GM12878 (cell line): ENCODE measurements around the gene TAX1BP1. TPM values are rescaled to one million over a fixed set of nuclear protein-coding genes. Genes with fewer than 3 reads are reported as not detected.

Experiments
- ATAC-seq: fragments of 200-7000 bp; cut with Tn5 transposase; 3 replicates; pipeline ENCODE4 v1.9.1; 2020; ENCODE audit warnings: mild to moderate bottlenecking, moderate library complexity
- BruUV-seq: library from RNA; stranded (reverse); fragments of 400-500 nt; replicated peaks from 2 replicates; lab custom pipeline; 2021; lab: Mats Ljungman, UMichigan
- CTCF ChIA-PET: fragments of 300-600 bp; sonication (Branson Sonifier 250); formaldehyde crosslinking; extraction: SDS; loops from one replicate; lab custom pipeline; 2021; ENCODE audit warnings: inconsistent platforms; lab: Yijun Ruan, JAX
- POLR2A ChIA-PET: fragments of 350-600 bp; formaldehyde crosslinking; extraction: SDS; loops from one replicate; lab custom pipeline; 2021; ENCODE audit warnings: inconsistent platforms; lab: Charles Lee
- RAD21 ChIA-PET: fragments of 300-600 bp; sonication (Branson Sonifier 250); formaldehyde crosslinking; loops from one replicate; lab custom pipeline; 2023; ENCODE audit warnings: antibody characterized with exemption; ENCODE audit not compliant: unreplicated experiment; lab: Charles Lee
- SMC1A ChIA-PET: fragments of 300-600 bp; sonication (Branson Sonifier 250); formaldehyde crosslinking; loops from one replicate; lab custom pipeline; 2023; ENCODE audit not compliant: unreplicated experiment, uncharacterized antibody; lab: Charles Lee
- DNase-seq: peaks from one replicate; pipeline ENCODE4 v3.0.0-alpha.2; 2011; ENCODE audit warnings: low read depth, low spot score
- FAIRE-seq: peaks from 3 replicates; lab custom pipeline; 2011; peaks lifted over from hg19 to GRCh38; lab: Jason Lieb, UNC
- H2AFZ ChIP-seq: 2 replicates; pipeline ENCODE4 v1.6.0; 2011; ENCODE audit warnings: low read depth, low read length, control low read depth; ENCODE audit not compliant: control insufficient read depth
- H3K27ac ChIP-seq: 2 replicates; pipeline ENCODE4 v1.5.1; 2011; ENCODE audit warnings: control low read depth; ENCODE audit not compliant: control insufficient read depth, insufficient read depth
- H3K27me3 ChIP-seq, 2 experiments: replicated peaks in 1 of 2; 2 replicates each; pipeline versions ENCODE4 v1.6.0 to v1.6.1; 2011; ENCODE audit warnings: low read length in 1 of 2; ENCODE audit not compliant: control insufficient read depth in 2 of 2, insufficient read depth in 2 of 2
- H3K36me3 ChIP-seq, 2 experiments: 2 replicates each; pipeline ENCODE4 v1.5.1; 2011; ENCODE audit warnings: low read length in 1 of 2; ENCODE audit not compliant: control insufficient read depth in 2 of 2, insufficient read depth in 2 of 2
- H3K4me1 ChIP-seq: 2 replicates; pipeline ENCODE4 v1.6.1; 2011; ENCODE audit warnings: mild to moderate bottlenecking, low read length, moderate library complexity, mixed read lengths; ENCODE audit not compliant: control insufficient read depth, insufficient read depth
- H3K4me2 ChIP-seq: 2 replicates; pipeline ENCODE4 v1.6.0; 2011; ENCODE audit warnings: control low read depth; ENCODE audit not compliant: control insufficient read depth, insufficient read depth
- H3K4me3 ChIP-seq: fragments of 200-600 bp; sonication (generic); 2 replicates; pipeline ENCODE4 v1.5.1; 2016
- H3K79me2 ChIP-seq: 2 replicates; pipeline ENCODE4 v1.6.0; 2011; ENCODE audit warnings: low read length; ENCODE audit not compliant: control insufficient read depth, insufficient read depth
- H3K9ac ChIP-seq: 2 replicates; pipeline ENCODE4 v1.8.0; 2011; ENCODE audit warnings: low read length, control low read depth, mixed read lengths; ENCODE audit not compliant: control insufficient read depth, insufficient read depth
- H3K9me3 ChIP-seq: replicated peaks from 3 replicates; pipeline ENCODE4 v1.5.1; 2011; ENCODE audit warnings: mild to moderate bottlenecking, low read length; ENCODE audit not compliant: control insufficient read depth, insufficient read depth
- H4K20me1 ChIP-seq: 2 replicates; pipeline ENCODE4 v1.6.0; 2011; ENCODE audit not compliant: control insufficient read depth, insufficient read depth
- EP300 ChIP-seq, 2 experiments: fragments of 150-350 bp in 1 of 2; IDR thresholded peaks; 2 replicates each; pipeline ENCODE4 v1.6.1; 2011 to 2012; ENCODE audit warnings: low read depth in 2 of 2, low read length in 2 of 2, borderline replicate concordance in 1 of 2, improper control_type of control experiment in 1 of 2, inconsistent platforms in 1 of 2; ENCODE audit not compliant: control insufficient read depth in 1 of 2
- ETV6 ChIP-seq, 2 experiments: fragments of 450-650 bp in 1 of 2; IDR thresholded peaks in 1 of 2; conservative IDR thresholded peaks in 1 of 2; 2 replicates each; pipeline ENCODE4 v1.6.1; 2014; ENCODE audit warnings: antibody characterized with exemption in 1 of 2, borderline replicate concordance in 1 of 2, low read depth in 1 of 2, mild to moderate bottlenecking in 1 of 2, moderate library complexity in 1 of 2
- IKZF1 ChIP-seq: fragments of 450-650 bp; conservative IDR thresholded peaks from 2 replicates; pipeline ENCODE4 v1.6.1; 2017; ENCODE audit warnings: antibody characterized with exemption, mild to moderate bottlenecking
- MXI1 ChIP-seq: fragments of 150-350 bp; IDR thresholded peaks from 2 replicates; pipeline ENCODE4 v1.6.1; 2011; ENCODE audit warnings: low read depth, mild to moderate bottlenecking, inconsistent platforms, low read length, improper control_type of control experiment
- MYC ChIP-seq: IDR thresholded peaks from 2 replicates; pipeline ENCODE4 v1.6.1; 2011; ENCODE audit warnings: mild to moderate bottlenecking, low read length, moderate library complexity, inconsistent platforms; ENCODE audit not compliant: insufficient read depth, insufficient replicate concordance, insufficient read length, severe bottlenecking
- PML ChIP-seq: IDR thresholded peaks from 2 replicates; pipeline ENCODE4 v1.6.1; 2012; ENCODE audit warnings: low read length, inconsistent platforms
- RCOR1 ChIP-seq: conservative IDR thresholded peaks from 2 replicates; pipeline ENCODE4 v1.6.1; 2012; ENCODE audit warnings: low read depth, low read length, improper control_type of control experiment
- SIN3A ChIP-seq: IDR thresholded peaks from 2 replicates; pipeline ENCODE4 v1.6.1; 2012; ENCODE audit warnings: low read depth, low read length, improper control_type of control experiment
- SMARCA5 ChIP-seq: fragments of 450-650 bp; IDR thresholded peaks from 2 replicates; pipeline ENCODE4 v1.6.1; 2017; ENCODE audit warnings: mild to moderate bottlenecking
- STAT3 ChIP-seq: IDR thresholded peaks from 2 replicates; pipeline ENCODE4 v1.6.1; 2011; ENCODE audit warnings: low read depth, low read length, improper control_type of control experiment
- TBL1XR1 ChIP-seq: IDR thresholded peaks from 2 replicates; pipeline ENCODE4 v1.6.1; 2012; ENCODE audit warnings: low read depth, low read length, improper control_type of control experiment
- ZNF622 ChIP-seq: fragments of 450-650 bp; IDR thresholded peaks from 2 replicates; pipeline ENCODE4 v1.6.1; 2017; ENCODE audit warnings: mild to moderate bottlenecking, inconsistent platforms
- WGBS: methylation state at CpG from one replicate; pipeline ENCODE4 v1.1.6; 2016; ENCODE audit warnings: low lambda C conversion rate; ENCODE audit not compliant: insufficient replicate concordance, insufficient coverage; ENCODE audit errors: missing lambda C conversion rate; 5-methylcytosine and 5-hydroxymethylcytosine counted together
- in situ Hi-C: fragments of 300-500 bp; cut with MboI; formaldehyde crosslinking; loops from 9 replicates; pipeline ENCODE4 v1.14.3; 2018; ENCODE audit warnings: mixed read lengths
- intact Hi-C: fragments of 100-400 bp; cut with micrococcal nuclease; formaldehyde crosslinking; loops from one replicate; pipeline ENCODE4 v1.14.2; 2022; ENCODE audit not compliant: unreplicated experiment
- polyA plus RNA-seq, 11 experiments: library from polyadenylated mRNA; depleted of rRNA in 4 of 11; unstranded in 6 of 11; stranded (reverse) in 5 of 11; fragments of >200 nt; fragmentation: Nextera tagmentation in 4 of 11; fragmentation: Illumina TruSeq in 1 of 11; extraction: Ambion mirVana in 4 of 11; extraction: Trizol in 1 of 11; gene quantifications; 1 replicate in 1 of 11; 2 replicates in 10 of 11; pipeline versions ENCODE4 v1.2.1 to v1.2.3, GENCODE V29; 2011 to 2016; ENCODE audit warnings: inconsistent platforms in 2 of 11, missing spikeins in 2 of 11, low read depth in 1 of 11
- total RNA-seq, 4 experiments: library from RNA; depleted of rRNA in 3 of 4; stranded (reverse); fragments of >200 nt in 3 of 4; fragmentation: Illumina TruSeq in 1 of 4; extraction: Trizol in 1 of 4; gene quantifications; 2 replicates each; pipeline versions ENCODE4 v1.2.1 to v1.2.3, GENCODE V29; 2013 to 2021
- TF ChIP-seq, protein P1 (sequence below): fragments of 450-650 bp; formaldehyde crosslinking; IDR thresholded peaks from 2 replicates; pipeline ENCODE4 v1.4.0; 2022; ENCODE audit warnings: mild to moderate bottlenecking, moderate library complexity

Gene TAX1BP1
- total and polyA plus RNA-seq, 10 of the 15 experiments (the other 5 are each of a cell fraction or from before 2014, with no cell fraction given) = 30.8 to 105 (median 52.0) TPM

GRCh38 chr7:27765841-27766240 is 25.9 kb downstream of the TAX1BP1 start:
- Histone ChIP-seq H3K9me3 (no peaks in the 10 kb centered on the region; the same call in 2 of the 3 replicates), H3K4me3 (no peak overlapping the region), H4K20me1 (no peaks in the 10 kb centered on the region), H3K79me2 (no peaks in the 10 kb centered on the region; the same call in 1 of the 2 replicates), H3K4me1 (no peaks in the 10 kb centered on the region), H3K36me3 (peaks cover 0 to 4% of the 10 kb centered on the region in 2 experiments; a peak in 1 of 4 replicates), H2AFZ (no peak overlapping the region), H3K27ac (no peak overlapping the region), H3K9ac (no peak overlapping the region), H3K27me3 (no peaks in the 10 kb centered on the region), H3K4me2 (no peak overlapping the region)
- FAIRE-seq (no peak), DNase-seq (no peak), ATAC-seq (no peak)
- CTCF ChIA-PET = interaction anchor here (0.5 to 3.2 kb wide), 5 partner anchors 9 to 124 kb away, joined by 3 to 21 read pairs (median 5); no protein-coding TSS in a partner anchor
- POLR2A ChIA-PET = interaction anchor here (0.6 kb wide), 1 partner anchor 1718 kb away, joined by 5 read pairs; no protein-coding TSS in a partner anchor
- 99% methylated on average over 11 of the region's 11 CpGs for WGBS
- in situ Hi-C loops = no loop called here
- no TSS peak for BruUV-seq
- TF ChIP-seq SIN3A (no peak), TBL1XR1 (no peak), SMARCA5 (no peak), ZNF622 (no peak), MXI1 (no peak), RCOR1 (no peak), ETV6 (conservative IDR thresholded peaks at IDR 0.05 in 1 of 2, IDR thresholded peaks at IDR 0.05 in 1 of 2; ENCODE audit: borderline replicate concordance in 1 of 2, low read depth in 1 of 2) (no peak)
- intact Hi-C loops = no loop called here
- RAD21 ChIA-PET = no interaction called here
- SMC1A ChIA-PET = interaction anchor here (0.9 to 2.0 kb wide), 3 partner anchors 9 to 19 kb away, joined by 4 to 5 read pairs (median 5); no protein-coding TSS in a partner anchor

GRCh38 chr7:27767374-27767773 is 27.4 kb downstream of the TAX1BP1 start:
- BruUV-seq = no TSS peak
- POLR2A ChIA-PET = no interaction called here
- SMC1A ChIA-PET = interaction anchor here (0.8 to 2.0 kb wide), 2 partner anchors 18 to 77 kb away, joined by 4 to 5 read pairs; no protein-coding TSS in a partner anchor
- CTCF ChIA-PET = interaction anchor here (1.1 to 3.2 kb wide), 5 partner anchors 7 to 556 kb away, joined by 3 to 21 read pairs (median 5); no protein-coding TSS in a partner anchor
- RAD21 ChIA-PET = no interaction called here
- no peak overlapping the region for H3K9ac ChIP-seq
- no peaks in the 10 kb centered on the region for H3K27me3 ChIP-seq
- no peak overlapping the region for H3K27ac ChIP-seq
- no peaks in the 10 kb centered on the region for H4K20me1 ChIP-seq
- no peak overlapping the region for H3K4me3 ChIP-seq
- no peak overlapping the region for H2AFZ ChIP-seq
- FAIRE-seq = no peak
- peaks cover 0 to 4% of the 10 kb centered on the region in 2 experiments; a peak in 1 of 4 replicates for H3K36me3 ChIP-seq
- no peaks in the 10 kb centered on the region; the same call in 1 of the 2 replicates for H3K79me2 ChIP-seq
- no peak for DNase-seq
- no peaks in the 10 kb centered on the region for H3K9me3 ChIP-seq
- intact Hi-C loops (no loop called here), in situ Hi-C loops (no loop called here)
- no peak overlapping the region for H3K4me2 ChIP-seq
- ATAC-seq = no peak
- H3K4me1 ChIP-seq = no peaks in the 10 kb centered on the region
- TF ChIP-seq, protein P1, sequence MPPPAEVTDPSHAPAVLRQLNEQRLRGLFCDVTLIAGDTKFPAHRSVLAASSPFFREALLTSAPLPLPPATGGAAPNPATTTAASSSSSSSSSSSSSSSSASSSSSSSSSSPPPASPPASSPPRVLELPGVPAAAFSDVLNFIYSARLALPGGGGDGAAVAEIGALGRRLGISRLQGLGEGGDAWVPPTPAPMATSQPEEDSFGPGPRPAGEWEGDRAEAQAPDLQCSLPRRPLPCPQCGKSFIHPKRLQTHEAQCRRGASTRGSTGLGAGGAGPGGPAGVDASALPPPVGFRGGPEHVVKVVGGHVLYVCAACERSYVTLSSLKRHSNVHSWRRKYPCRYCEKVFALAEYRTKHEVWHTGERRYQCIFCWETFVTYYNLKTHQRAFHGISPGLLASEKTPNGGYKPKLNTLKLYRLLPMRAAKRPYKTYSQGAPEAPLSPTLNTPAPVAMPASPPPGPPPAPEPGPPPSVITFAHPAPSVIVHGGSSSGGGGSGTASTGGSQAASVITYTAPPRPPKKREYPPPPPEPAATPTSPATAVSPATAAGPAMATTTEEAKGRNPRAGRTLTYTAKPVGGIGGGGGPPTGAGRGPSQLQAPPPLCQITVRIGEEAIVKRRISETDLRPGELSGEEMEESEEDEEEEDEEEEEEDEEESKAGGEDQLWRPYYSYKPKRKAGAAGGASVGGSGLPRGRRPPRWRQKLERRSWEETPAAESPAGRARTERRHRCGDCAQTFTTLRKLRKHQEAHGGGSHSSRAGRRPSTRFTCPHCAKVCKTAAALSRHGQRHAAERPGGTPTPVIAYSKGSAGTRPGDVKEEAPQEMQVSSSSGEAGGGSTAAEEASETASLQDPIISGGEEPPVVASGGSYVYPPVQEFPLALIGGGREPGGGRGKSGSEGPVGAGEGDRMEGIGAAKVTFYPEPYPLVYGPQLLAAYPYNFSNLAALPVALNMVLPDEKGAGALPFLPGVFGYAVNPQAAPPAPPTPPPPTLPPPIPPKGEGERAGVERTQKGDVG (CRISPR knock-in tag) = no peak
- TF ChIP-seq MXI1 = no peak
- TF ChIP-seq EP300 (IDR thresholded peaks at IDR 0.05; ENCODE audit: borderline replicate concordance in 1 of 2, control insufficient read depth in 1 of 2, low read depth in 2 of 2, low read length in 2 of 2) = no peak
- no peak for TF ChIP-seq PML
- no peak for TF ChIP-seq IKZF1
- no peak for TF ChIP-seq STAT3
- no peak for TF ChIP-seq MYC
